ENCODE measurements around the gene ACVRL1.

Gene ACVRL1

DNA sequence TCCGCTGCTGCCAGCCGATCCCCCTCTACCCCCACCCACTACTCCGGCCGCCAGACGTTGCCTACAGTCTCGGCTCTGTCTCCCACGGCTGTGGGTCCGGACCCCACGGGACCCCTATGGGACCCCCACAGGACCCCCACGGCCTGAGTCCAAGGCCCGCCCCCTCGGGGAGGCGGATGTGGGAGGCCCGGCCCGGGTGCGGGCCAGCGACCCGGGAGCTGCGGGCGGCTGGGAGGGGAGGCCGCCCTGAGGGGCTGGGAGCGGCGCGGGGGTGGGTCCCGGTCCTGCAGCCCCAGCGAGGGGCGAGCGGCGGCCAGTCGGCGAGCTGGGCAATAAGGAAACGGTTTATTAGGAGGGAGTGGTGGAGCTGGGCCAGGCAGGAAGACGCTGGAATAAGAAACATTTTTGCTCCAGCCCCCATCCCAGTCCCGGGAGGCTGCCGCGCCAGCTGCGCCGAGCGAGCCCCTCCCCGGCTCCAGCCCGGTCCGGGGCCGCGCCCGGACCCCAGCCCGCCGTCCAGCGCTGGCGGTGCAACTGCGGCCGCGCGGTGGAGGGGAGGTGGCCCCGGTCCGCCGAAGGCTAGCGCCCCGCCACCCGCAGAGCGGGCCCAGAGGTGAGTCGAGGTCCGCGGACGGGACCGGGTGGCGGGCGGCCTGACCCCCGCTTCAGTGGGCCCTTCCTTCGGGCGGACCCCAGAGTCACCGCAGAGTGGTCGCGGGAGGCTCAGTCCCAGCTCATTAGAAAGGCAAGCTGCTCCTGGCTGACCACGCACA lies at the start of gene ACVRL1:
Gene ACVRL1, plus strand, starts transcription at position 422 of the 773 bp plus-strand sequence. CDS start 4,971 bp downstream, outside the sequence.
- DNase-seq, result no peak

DNA sequence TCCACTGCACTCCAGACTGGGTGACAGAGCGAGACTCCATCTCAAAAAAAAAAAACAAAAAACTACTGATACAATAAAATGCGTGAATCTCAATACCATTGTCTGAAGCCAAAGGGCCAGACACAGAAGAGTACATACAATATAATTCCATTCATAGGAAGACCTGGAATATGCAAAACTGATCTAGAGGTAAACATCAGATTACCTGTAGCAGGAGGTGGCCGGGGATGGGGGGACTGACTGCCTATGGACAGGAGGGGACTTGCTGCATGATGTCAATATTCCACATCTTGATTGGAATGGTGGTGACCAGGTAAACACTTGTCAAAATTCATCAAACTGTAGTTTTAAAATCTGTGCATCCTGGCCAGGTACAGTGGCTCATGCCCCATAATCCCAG lies 46.3 kb upstream of the ACVRL1 start:
- DNase-seq, result no peak

DNA sequence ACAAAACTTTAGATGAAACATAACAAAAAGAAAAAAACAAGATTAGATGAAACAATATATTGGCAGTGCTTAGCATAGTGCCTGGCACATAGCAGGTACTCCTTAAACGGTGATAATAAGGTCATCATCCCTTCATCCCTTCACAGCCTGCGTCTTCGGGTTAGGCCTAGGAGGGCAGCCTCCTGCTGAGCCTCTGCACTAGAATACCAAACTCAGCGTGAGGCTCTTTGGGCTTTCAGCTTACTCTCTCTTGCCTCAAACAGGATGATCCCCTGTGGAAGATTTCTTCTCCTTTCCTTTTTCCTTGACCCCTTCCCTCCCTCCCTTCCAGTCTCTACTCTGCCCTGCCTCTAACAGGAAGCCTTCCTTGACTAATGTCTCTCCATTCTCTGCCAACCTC lies 44.4 kb upstream of the ACVRL1 start:
- no peak for DNase-seq

DNA sequence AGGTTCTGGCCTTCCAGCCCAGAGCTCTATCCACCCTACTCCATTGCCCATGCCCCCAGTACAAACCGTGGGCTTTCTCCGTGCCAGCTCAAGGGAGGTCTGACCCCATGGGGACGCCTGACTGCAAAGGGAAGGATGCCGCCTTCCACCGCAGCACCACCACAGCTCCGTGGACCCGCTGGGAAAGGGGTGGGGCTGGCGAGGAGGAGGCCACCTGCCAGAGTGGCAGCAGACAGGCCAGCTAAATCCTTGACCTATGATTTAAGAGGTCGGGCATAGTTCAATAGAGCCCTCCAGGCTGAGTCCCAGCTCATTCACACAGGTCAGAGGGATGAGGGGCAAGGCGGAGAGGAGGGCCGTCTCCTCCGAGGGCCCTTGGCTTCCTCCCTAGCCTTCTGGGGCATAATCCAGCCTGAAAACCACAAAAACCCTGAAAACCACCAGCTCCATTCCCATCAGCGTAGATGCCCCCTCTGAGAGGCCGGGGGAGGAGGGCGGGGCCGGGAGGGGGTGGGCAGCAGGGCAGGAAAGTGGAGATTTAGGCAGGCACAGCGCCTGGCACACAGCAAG lies 43.9 kb upstream of the ACVRL1 start:
- DNase-seq, result no peak

DNA sequence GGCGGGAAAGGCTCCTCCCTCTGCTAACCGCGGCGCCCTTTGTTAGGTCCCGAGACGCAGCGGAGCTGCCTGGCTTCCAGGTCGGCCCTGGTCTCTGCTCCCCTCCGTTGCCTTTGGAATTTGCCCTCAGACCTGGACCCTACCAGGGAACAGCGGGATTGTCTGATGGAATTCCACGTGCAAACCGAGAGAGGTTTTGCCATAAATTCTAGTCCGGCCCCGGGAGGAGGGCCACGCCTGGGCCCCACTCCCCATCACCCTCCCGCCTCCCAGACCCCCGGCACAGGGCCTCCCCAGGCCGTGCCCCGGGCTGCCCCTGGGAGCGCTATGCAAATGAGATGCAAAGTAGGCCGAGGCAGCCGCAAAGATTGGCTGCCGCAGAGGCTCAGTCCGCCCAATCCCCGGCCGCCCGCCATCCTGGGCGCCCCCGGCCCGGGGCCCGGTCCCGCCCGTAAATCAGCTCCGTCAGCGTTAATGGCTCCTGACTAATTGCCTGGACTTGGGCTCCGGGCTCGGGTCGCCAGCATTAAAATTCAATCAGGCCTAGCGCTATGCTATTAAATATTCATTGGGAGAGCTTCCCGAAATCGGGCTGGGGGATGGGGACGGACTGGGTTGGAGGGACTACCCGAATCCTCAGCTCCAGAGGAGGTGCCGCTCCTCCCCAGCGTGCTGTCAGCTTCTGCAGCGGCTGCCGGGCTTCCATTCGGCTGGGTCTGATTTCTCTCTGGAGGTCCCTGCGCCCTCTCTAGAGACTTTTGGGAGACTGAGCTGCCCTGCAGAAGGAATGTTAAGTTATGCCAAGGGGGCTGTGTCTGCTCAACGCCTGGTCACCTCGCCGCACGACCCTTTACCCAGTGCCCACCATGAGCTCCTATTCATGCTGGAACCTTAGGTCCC lies 43.1 kb upstream of the ACVRL1 start:
- no peak for DNase-seq

DNA sequence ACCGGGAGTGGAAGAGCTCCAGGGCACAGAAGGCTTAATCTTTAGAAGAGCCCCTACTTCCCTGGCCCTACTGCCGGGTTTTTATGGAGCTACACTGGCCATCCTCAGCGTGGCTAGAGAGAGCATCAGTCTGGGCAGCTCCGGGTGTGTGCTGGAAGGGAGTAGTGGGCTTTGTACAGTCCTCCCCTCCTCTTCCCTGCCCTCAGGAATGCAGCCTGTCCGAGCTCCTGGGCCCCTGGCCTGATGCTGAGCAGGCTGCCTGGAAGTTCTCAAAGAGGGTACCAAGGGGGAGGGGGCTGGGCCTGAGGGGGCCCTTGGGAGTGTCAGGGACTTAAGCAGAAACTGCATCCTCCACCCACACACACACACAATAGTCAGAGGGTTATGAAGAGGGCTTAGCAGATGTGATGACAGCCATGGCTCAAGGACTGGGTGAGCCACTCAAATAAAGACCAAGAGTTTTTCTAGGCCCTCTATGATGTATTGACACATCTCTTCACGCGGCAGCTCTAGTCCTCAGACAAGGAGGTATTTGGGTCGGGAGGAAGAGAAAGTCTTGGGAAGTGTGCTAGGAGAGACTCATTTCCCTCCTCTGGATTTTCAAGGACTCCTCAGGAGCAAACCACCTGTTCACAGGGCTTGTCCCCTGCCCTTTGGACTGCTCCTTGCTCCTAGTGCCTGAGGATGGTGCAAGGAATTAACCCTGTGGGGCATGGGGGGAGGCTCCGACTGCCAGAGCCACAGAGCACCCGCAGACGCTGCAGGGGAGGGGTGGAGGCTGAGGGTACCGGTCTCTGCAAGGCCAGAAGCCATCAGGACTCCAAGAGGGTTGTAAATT lies 42.3 kb upstream of the ACVRL1 start:
- DNase-seq, result no peak

DNA sequence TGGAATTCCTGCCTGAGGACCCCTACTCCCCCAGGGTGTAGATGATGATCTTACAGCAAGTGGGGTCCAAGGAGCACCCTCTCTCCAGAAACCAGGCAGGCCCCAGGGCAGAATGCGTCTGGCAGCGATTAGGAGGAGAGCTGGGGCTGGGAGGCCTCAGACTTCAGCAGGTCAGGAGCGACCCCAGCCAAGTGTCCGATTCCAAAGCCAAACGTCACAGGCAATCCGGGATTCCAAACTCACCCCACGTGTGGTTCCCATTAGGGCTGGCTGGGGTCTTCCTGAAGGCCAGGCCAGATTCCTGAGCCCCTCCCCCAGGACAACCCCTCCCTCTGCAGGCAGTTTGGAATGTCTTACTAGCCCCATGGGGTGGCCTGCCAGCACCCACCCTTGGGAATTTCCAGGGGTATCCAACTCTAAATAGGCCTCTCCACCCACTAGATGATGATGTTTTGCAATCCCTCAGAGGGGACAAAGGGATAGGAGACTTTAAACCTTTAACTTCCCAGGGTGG lies 41.5 kb upstream of the ACVRL1 start:
- no peak for DNase-seq

DNA sequence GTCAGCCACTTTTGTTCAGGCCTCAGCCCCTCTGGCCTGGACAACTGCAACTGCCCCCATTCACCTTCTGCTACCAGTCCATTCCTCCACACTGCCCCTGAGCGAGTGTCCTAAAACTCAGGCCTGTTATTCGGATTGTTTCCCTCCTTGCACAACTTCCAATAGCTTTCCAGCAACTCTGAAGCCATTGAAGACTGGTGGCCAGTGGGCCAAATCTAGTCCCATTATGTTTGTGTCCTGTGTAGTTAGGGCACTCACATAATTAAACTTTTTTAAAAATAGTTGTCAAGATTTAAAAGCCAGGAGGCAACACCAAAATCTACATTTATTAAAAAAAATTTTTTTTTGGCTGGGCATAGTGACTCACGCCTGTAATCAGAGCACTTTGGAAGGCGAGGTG lies 41.0 kb upstream of the ACVRL1 start:
- no peak for DNase-seq

DNA sequence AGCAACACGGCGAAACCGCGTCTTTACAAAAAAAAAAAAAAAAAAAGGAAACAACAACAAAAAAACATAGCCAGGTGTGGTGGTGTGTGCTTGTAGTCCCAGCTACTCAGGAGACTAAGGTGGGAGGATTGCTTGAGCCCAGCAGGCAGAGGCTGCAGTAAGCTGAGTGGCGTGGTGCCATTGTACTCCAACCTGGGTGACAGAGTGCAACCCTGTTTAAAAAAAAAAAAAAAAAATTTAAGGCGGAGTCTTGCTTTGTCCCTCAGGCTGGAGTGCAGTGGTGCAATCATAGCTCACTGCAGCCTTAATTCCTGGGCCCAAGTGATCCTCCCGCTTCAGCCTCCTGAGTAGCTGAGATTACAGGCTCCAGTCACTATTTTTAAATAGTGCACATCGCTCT lies 40.5 kb upstream of the ACVRL1 start:
- DNase-seq, result no peak

DNA sequence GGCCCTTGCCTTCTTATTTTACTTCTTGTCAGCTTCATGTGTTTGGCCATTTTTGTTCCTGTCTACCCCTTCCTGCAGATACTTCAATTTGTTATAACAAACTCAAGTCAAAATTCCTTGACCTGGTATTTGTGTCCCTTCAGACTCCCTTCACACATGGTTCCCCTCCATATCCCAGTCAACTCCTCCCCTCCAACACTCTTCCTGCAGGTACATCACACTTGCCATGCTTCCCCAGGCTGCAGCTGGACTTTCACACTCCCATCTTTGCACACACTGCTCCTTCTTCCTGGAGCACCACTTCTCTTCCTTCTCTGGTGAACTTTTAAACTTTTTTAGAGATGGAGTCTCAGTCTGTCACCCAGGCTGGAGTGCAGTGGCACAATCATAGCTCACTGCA lies 39.9 kb upstream of the ACVRL1 start:
- DNase-seq, result no peak

DNA sequence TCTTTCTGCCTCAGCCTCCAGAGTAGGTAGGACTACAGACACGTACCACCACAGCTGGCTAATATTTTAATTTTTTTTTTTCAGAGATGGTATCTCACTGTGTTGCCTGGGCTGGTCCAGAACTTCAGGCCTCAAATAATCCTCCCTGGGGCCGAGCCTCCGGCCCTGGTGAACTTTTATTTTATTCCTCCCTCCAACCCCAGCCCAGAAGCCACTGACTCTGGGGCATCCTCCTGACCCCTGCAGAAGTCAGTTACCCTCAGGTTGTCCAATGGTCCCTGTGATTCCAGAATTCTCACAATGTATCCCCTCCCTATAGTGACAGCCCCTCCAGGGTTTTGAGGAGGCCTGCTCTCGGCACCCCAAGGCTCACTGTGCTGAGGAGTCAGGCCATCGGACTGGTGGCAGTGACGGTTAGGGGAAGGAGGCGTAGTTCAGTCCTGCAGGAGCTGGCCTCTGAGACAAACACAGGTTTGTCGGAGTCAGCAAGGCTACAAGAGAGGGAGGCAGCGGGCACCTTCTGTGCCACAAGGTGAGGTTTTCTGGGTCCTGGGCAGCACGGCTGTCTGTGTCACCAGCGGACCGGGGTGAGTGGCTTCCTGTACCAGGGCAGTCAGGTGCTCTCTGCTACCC lies 39.4 kb upstream of the ACVRL1 start:
- no peak for DNase-seq

DNA sequence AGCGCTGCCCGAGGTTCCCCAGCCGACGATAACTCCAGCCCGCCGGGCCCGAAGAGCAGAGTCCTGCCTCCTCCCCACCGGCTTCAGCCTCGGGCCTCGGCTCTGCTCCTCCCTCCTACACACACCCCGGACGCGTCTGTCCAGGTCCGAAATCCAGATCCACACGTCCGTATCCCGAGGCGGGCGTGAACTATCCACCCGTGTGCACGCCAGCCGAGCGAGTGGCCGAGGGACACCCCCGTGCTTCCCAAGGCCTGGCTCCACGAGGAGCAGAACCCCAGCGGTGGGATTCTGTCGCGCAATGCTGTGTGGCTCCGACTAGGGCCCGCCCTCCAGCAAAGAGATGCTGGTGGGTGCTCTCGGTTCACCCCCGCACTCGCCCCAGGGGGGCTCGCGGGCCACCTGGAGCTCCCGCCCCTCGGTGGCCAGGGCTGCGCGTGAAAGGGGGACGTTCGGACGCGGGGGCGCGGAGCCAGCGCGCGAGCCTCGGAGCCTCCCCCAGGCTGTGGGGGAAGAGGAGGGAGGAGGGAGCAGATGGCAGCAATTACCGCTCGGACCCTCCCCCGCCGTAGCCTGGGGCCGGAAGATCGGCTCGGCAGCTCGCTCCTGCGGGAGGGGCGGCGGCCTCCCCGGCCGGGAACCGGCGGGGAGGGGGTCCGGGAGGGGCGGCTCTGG lies 38.3 kb upstream of the ACVRL1 start:
- DNase-seq, result no peak

DNA sequence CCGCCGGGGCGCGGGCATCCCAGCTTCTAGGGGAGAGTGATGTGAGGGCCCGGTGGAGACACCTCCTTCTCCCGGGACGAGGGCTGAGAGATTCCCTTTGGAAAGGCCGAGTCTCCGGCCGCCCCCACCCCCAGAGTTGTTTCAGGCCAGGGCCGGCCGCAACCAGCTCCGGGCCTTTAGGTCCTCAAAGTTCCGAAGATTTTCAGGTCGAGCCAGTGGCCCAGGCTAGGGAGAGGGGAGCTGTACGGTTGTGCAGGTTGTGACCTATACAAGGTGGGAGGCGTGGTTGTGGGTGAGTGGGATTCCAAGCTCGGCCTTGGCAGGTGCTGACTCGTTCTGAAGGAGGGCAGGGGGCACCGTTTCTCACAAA lies 37.8 kb upstream of the ACVRL1 start:
- DNase-seq, result no peak

DNA sequence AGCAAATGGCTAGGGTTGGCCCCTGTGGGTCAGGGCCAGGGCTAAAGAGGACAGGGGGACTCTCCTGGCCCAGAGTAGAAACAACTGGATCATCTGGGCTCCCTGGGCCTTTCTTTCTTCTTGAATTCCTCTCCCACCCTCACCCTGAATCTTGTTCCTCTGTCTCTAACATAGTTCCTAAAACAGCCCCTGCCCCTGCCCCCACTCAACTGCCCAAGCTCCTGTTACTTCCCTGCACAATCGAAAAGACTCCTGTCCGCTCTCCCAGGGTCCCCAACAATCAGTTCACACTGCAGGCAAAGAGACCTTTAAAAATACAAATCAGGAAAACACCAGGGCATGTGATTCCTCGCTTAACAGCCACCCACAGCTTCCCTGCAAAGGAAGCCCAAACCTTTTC lies 37.4 kb upstream of the ACVRL1 start:
- no peak for DNase-seq

DNA sequence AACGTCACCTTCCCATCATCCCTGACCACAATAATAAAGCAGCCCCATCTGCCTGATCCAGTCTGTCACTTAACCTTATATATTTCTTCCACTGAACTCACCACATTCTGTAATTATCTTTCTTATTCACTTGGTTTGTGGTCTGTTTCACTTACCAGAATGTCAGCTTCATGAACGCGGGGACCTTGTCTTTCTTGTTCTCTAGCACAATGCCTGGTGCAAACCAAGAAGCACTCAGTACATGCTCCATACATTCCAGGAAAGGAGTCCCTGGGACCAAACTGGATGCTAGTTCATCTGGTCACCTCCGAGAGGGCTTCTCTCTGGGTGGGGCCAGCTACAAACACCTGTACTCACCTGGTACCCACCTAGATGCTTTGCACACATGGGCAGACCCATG lies 36.8 kb upstream of the ACVRL1 start:
- no peak for DNase-seq

DNA sequence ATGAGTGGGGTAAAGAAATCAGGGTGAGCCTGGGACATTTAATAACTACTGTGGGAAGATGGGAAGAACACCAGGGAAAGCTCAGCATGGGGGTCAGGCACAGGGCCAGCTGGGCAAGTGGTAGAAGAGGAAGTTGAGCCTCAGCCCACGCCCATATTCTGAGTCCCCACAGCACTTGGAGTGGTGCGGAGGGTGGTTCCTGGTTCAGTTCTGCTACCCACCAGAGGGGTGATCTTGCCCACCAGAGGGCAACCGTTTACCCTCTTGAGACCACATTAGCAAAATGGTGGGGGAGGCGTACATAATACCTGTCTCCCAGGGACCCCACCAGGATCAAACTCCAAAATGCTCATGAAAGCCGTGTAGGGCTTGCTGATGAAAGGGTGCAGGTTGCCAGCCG lies 36.2 kb upstream of the ACVRL1 start:
- no peak for DNase-seq

DNA sequence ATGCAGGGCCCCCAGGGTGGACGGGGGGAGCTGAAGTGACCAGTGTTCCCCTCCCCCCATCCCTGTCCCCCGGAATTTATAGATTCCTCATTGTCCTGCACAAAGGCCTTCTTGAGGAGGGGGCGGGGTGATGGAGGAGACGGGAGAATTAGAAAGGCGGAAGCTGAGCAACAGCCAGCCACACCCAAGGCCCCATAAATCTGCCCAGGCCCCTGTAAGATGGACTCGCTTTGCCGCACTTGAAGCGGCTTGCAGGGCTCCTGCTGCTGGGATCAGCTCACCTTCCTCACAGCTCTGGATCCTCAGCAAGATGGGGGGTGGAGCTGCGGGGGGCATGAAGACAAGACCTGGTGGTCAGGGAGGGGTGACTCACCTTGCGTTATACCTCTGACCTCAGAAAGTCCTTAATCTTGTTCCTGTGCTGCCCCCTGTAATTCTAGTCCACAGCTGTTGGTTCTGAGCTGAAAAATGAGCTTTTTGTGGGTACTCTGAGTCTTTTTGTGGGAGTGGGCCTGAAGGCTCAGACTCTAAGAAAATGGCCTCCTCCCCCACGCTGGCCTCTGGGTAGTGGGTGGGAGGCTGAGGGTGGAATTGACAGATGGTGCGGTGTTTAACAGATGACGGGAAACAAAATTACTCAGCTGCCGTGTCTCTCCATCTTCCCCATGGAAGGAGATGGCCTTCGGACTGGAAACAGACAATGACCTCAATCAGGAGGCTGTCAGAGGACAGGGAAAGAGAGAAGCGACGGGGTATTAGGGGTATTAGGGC lies 35.2 kb upstream of the ACVRL1 start:
- DNase-seq, result no peak

DNA sequence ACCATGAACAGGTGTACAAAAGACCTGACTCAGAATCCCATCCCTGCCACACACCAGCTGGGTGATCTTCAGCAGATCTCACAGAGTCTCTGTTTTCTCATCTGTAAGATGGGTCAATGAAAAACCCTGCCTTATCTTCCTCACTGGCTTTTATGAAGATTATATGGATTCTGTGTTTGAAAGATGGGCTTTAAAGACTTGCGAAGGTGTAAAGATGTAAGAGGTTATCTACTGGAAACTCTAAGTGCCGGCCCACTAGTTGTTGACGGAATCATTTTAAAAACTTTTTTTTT lies 34.7 kb upstream of the ACVRL1 start:
- DNase-seq, result no peak

DNA sequence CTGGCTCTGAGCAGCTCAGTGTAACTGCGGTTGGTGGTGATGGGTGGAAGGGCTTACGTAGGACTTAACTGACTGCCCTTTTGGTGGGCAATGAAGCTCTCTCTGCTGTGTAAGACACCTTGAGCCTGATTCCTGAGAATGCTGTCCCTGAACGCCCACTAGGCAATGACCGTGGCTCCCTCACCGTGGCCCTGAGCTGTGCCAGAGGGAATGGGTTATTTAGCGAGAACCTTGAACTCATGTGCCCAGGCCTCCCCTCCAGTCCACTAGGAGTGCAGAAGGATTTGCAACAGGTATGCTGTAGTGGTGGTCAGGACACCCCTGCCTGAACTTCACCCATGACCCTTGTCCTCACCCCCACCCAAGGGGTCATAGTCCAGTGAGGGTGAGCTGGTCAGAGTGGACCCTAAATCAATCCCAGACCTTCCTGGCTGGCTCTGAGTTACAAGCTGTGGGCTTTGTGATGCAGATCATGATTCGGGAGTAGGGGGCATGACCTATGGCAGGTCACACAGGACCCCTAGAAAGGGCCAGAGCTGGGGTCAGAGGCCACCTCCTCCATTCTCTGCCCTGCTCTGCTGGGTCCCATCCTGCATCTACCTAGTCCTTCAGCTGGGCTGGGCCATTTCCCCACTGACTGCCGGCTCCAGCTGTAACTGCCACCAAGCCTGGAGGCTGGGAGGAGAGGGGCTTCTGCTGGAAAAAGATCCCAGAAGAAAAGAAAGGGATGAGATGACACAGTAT lies 33.9 kb upstream of the ACVRL1 start:
- no peak for DNase-seq

DNA sequence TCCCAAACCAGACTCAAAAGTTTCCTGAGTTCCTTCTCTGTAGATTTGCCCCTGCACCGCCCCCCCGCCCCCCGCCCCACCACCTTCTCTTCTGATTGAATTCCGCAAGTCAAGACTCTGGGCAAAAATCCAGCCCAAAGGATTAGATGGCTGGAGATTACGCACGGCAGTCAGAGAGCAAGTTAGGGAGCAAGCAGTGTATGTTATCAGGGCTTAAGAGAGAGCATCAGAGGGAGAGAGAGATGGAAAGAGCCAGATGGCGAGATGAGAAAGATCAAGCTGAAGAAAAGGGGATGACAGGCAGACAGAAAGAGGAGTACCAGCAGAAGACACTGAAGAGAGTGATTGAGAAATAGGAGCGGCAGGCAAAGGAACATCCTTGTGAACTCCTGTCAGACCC lies 33.3 kb upstream of the ACVRL1 start:
- no peak for DNase-seq

Measured in CD4-positive, alpha-beta T cell treated with Interleukin-4 for 4 hours (primary cell).